Gastrocnemius medialis (tissue), 4 donors: ENCODE results near the gene CLPX.

Source experiments
- CTCF ChIP-seq, 5 experiments: fragments of 450-650 bp in 3 of 5; fragments of 200-600 bp in 2 of 5; sonication (generic) in 2 of 5; IDR thresholded peaks in 4 of 5; conservative IDR thresholded peaks in 1 of 5; 1 replicate in 4 of 5; 2 replicates in 1 of 5; pipeline ENCODE4 v1.5.1; 2016 to 2019; ENCODE audit warnings: antibody characterized with exemption in 5 of 5, mild to moderate bottlenecking in 3 of 5, moderate library complexity in 3 of 5
- POLR2A ChIP-seq, 2 donors: fragments of 450-650 bp; IDR thresholded peaks; one replicate each; pipeline ENCODE4 v1.6.1; 2017; ENCODE audit warnings: antibody characterized with exemption in 2 of 2, mild to moderate bottlenecking in 2 of 2, moderate library complexity in 2 of 2

GRCh38 chr15:65217526-65218482 is 32.7 kb upstream of the CLPX start:
- TF ChIP-seq CTCF (IDR thresholded peaks at IDR 0.05 in 4 of 5, conservative IDR thresholded peaks at IDR 0.05 in 1 of 5): no peak
- no peak for TF ChIP-seq POLR2A (IDR thresholded peaks at IDR 0.05)
